Limb (tissue), 2 donors: ENCODE results near the gene ERFE.

ENCODE experiments used
- DNase-seq, 2 donors: peaks; one replicate each; pipeline ENCODE4 v3.0.0-alpha.2; 2016; ENCODE audit errors: extremely low spot score in 2 of 2

Gene ERFE

DNA sequence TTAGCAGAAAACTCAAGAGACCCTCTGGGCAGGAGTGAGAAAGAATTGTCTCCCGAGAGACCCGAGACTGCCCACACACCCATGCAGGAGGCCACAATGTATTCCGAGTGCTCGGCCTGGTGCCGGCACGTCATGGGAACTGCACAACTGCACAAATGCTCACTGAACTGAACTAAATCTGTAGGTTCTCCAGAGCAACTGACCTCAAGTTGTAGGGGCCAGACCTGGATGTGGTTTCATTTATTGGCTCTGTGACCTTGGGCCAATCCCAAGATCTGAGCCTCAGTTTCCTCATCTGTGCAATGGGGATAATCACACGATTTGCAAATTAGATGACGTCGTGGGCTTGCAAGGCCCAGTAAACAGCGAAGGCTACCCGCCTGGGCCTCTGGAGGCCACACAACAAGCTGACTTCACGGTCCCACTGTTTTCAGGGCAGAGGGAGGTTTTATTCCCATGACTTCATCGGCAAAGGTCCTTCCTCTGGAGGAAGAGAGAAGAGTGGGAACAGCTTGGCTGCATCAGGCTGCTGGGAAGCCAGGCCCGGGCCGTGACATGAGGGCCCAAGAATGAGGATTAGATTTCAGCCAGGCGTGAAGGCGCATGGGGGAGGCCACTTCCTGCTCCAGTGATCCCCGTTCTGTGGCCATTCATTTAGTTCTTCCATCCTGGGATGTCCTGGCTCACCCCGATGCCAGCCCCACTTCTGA lies 3.6 kb upstream of the ERFE start:
- DNase-seq, result peak; percentile 44 to 51

DNA sequence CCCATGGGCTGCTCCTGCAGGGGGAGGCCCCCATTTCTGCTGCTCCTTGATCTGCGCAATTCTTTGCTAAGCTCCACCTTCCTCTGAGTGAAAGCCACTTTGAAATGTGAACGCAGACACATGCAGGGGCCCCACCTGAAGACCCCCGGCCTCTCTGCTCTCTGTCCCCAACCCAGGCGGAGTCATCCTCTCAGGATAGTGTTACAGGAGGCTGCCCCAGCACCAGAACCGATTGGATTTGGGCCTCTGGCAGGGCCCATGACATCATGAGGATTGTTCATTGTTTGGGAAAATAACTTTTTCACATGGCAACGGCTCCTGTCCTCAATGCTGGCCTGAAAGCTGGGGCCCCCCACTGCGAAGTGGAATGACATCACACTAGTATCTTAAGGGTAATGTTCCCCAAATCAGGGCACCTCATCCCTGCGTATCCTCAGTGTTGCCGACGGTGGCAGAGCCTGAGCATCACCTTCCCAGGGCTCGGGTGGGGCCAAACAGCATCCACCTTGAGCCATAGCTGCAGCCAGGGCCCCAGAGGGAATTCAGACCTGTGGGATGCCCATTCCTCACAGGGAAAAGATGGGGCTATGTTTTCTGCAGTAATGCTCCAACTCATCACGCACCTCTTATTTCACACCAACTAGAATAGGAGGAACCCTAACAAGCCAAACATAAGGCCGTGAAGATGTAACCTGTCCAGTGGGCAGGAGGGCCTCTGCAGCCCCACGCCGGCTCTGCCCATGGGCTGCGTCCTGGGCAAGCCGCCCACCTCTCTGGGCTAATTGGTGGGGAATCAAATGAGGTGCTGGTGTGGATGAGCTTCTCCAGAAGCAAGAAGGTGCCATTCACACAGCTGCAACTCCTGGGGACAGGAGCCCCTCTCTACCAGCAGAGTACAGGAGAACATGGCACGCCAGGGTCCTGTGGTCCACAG lies 2.7 kb upstream of the ERFE start:
- no peak for DNase-seq

DNA sequence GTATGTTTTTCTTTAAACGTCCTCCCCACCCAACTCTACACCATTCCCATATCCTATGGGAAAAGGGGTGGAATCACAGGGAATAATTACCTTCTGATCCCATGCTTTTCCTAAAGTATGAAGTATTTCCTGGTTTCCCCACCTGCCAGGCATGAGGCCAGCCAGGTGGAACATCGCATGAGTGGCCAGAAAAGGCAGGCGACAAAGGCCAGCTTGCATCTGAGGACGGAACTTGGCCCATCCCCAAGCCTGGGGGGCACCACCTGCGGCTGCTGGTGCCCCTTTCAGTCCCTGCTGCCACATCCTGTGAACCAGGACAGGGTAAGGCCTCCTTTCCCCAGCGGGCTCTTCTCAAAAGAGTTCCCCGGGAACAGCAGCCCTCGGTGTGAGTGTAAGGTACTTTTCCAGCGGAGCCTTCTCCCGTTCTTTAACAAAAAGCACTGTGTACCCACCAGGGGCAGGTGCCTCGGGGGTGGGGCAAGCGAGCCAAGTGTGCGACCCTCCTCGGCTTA lies 1.2 kb upstream of the ERFE start:
- DNase-seq, result no peak

DNA sequence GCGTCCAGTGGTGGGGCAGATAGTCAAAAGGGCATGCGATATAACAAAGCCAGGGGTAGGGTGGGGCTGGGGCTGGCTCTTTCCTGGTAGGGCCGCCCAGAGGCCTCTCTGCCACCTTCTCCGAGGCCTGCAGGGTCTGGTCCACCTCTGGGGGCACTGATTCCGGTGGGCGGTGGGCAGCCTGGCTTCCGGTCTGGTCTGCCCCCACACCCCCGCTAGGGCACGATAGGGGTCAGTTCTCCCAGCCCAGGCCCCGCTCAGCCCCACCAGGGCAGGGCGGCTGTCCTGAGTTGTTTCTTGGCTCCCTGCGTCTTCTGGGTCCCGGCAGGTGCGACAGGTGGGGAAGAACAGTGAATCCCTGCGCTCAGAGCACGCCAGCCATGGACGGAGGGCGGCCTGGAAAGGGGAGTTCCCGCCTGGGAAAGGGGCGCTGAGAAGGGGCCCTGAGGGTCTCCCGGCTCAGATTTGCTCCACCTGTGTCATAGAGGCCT lies 707 bp upstream of the ERFE start:
- peak in 1 of 2 donors; percentile 31 for DNase-seq

DNA sequence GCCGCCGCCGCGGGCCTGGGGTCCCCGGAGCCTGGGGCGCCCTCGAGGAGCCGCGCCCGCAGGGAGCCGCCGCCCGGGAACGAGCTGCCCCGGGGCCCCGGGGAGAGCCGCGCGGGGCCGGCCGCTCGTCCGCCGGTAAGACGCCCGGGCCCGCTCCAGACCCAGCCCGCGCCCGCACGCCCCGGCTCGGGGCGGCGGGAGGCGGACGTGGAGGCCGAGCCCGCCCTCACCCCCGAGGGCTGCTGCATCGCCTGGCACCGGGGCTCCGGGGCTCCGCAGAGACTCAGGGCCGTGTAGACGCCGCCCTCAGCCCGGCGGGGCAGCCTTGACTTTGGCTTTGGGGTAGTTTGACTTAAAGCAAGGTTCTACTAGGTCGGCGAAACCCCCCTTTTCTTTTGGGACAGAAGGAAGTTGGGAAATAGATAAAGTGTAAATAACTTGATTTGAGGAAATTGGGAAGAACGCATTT lies 335 bp downstream of the ERFE start:
- peak in 1 of 2 donors; percentile 45 for DNase-seq

DNA sequence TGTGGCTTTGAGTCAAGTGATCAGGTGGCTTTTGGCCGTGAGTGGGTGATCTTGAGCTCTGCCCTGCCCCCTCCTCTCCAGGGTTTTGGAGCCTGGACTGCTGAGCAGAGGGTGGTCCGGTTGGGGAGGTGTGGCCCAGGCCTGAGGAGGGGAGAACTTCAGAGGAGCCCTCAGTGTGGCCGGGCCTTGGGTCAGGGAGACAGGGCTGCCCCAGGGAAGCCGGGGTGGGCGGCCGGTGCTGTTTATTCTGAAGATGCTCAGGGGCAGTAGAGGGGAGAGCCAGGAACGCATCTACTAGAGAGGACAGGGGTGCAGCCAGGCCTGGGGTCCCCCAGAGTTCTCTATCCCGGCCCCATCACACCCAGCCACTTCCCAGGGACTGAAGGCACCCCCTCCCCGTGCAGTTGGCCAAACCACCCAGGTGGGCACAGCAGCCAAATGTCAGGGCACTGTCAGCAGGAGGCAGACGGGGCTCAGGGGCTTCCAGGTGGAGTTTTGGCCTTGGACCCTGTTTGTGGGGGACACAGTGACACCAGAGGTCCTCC lies 963 bp downstream of the ERFE start:
- peak in 1 of 2 donors; percentile 30 for DNase-seq

DNA sequence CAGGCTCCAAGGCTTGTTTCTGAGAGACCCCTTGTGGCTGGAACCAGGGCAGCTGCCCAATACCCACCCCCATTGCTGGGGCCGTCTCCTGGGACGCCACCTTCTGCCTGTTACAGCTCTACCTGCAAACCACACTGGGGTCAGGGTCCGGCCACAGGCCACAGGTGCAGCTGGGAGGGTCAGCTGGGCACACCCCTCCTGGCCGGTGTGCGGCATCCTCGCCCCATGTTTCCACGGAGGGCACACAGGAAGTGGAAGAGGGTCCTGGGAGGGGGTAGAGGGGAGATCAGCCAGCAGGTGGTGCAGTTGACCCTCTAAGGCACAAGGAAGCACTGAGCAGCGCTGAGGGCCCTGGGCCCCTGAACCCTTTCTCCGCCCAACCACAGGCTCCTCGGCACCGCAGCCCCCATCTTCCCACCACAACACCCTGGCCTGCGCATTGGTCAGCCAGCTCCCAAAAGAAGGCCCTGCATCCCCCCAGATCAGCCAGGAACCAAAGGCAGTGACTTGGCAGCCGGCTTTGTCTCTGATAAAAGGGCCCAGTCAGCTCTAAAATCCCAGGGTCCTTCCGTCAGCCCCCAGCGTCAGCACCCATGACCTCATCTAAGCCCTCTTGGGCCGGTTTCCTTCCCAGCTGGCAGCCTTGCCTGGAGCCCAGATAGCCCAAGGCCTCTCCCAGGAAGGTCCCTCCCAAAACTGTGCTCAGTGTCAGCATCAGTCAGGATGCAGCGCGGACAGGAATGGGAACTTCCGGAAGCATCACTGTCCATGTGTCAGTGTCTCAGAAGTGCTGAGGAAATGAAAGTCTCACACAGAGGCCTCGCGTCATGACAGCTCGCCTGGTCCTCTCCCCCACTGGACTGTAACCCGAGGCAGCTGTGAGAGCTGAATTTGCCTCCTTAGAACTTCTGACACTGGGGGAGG lies 1.7 kb downstream of the ERFE start:
- peak in 1 of 2 donors; percentile 45 for DNase-seq

DNA sequence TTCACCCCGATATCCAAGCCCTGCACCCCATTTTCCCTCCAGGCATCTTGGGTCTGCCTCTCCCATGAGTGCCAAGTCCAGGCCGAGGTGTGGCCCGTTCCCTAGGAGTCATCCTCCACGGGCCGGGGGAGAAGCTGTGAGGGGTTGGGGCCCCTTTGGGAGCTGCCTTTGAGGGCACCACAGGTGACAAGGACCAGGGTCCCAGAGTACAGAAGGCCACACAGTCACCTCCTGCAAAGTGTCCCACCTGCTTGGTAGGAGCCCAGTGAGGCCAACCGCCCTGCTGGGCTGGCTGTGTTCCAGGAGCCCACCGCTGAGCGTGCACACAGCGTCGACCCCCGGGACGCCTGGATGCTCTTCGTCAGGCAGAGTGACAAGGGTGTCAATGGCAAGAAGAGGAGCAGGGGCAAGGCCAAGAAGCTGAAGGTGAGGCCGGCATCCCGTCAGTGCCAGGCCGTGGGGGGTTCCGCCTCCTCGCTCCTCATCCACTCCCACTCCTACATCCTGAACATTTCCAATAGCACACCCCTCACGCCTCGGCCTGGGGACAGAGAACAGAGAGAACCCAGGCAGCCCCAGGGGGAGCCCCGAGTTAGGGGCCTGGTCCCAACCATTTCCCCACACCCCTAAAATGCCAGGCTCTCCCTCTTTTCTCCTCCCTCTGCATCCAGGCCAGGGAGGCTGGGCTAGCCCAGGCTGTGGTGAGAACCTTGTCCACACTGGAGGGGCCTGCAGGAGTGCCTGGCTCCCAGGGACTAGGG lies 2.7 kb downstream of the ERFE start:
- DNase-seq, result peak in 1 of 2 donors; percentile 27

DNA sequence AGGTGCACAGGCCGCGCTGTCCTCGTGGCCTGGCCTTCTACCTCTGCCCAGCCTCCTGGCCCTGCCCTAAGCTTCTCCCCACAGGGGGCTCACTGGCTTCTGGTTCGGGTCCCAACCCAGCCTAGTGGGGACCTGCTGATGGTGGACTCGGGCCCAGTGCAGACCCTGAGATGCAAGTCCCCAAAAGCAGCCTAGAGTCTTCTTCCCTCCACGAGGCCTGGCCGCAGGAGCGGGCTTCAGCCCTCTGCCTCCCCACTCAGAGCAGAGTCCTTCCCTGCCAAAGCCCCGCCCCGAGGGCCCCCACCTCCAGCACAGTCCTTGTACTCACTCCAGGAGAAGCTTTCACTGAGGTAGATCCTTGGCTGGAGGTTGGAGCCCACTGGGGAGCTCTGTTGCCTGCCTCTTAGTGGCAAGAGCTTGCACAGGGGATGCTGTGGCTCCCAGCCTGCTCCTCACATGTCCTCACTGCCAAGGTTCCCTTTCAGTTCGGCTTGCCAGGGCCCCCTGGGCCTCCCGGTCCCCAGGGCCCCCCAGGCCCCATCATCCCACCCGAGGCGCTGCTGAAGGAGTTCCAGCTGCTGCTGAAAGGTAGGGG lies 3.6 kb downstream of the ERFE start:
- DNase-seq, result peak in 1 of 2 donors; percentile 30

DNA sequence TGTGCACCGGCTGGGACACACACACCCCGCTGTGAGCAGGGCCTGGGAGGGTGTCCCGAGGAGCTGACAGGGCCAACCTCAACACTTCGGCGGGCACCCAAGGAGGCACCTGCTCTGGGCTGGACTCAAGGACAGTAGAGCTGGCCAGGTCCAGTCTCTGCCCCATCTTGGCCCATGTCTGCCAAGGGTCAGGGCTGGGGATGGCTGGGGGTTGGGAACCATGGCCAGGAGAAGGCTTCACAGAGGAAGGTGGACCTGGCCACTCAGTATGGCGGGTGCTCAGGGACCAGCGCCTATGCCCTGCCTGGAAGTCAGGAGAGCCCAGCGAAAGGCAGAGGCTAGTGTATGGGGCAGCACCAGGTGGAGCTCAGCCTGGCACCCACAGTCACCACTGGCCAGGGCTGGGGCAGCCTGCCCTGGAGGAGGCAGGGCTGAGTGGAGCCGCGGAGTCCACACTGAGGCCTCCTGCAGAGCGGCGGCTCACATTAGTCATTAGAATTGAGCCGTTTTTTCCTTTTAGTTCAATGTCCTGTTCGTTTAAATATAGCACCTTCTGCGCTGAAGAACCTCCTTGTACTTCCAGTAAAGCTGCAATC lies 4.2 kb downstream of the ERFE start:
- DNase-seq, result peak in 1 of 2 donors; percentile 29

DNA sequence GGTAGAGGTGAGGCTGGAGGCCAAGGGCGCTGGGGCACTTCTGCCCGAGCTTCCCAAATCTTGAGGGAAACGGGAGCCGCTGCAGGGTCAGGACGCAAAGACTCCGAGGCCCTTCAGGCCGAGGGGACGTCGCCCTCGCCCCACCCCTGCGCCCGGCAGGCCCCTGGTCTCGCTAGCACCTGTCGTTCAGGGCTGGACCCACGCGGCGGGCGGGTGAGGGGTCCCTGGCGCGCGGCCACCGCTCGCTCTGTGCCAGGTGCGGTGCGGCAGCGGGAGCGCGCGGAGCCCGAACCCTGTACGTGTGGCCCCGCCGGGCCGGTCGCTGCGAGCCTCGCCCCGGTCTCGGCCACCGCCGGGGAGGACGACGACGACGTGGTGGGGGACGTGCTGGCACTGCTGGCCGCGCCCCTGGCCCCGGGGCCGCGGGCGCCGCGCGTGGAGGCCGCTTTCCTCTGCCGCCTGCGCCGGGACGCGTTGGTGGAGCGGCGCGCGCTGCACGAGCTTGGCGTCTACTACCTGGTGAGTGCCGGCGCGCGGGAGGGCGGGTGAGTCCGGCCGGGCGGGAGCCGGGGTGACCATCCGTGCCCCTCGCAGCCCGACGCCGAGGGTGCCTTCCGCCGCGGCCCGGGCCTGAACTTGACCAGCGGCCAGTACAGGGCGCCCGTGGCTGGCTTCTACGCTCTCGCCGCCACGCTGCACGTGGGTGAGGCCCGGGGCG lies 4.9 kb downstream of the ERFE start:
- peak in 1 of 2 donors; percentile 51 for DNase-seq

DNA sequence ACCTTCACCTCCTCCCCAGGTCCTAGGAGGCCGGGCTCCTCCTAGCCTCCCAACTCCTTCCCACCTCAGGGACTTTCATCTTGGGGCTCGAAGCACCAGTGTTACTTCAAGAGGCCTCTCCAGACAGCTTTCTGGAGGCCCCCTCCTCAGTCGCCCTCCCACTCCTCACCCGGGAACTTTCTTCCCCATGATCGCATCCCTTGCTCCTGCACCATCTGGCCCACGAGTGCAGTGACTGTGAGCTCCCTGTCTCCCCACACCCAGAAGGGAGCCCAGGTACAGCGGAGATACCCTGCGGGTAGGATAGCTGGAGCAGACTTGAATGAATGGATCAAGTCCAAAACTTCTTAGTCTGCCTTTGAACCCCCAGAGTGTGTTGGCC lies 6.1 kb downstream of the ERFE start:
- DNase-seq, result no peak

DNA sequence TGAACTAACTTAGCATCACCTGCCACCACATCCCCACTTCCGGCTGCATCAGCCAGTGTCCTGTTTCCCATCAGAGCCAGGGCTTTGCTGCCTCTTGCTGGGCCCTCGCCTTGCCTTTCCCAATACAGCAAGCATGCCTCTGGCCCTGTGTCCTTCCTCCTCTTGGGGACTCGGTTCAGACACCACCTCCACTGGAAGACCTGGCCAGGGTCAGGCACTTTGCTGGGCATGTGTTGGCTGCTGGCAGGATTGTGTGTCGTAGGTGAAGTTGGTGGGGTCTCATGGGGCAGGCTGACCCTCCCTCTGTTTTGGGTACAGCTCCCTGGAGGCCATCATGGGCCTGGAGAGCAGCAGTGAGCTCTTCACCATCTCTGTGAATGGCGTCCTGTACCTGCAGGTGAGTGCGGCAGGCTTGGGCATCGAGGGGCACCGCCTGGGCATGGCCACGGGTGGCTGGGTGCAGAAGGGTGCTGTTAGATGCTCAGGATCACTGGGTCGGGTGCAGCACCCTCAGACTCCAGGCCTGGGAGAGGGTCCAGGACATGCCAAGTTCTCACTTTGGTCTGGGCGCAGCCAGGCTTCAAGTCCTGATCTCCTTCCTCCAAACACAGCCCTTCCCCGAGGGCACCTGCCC lies 6.6 kb downstream of the ERFE start:
- no peak for DNase-seq

DNA sequence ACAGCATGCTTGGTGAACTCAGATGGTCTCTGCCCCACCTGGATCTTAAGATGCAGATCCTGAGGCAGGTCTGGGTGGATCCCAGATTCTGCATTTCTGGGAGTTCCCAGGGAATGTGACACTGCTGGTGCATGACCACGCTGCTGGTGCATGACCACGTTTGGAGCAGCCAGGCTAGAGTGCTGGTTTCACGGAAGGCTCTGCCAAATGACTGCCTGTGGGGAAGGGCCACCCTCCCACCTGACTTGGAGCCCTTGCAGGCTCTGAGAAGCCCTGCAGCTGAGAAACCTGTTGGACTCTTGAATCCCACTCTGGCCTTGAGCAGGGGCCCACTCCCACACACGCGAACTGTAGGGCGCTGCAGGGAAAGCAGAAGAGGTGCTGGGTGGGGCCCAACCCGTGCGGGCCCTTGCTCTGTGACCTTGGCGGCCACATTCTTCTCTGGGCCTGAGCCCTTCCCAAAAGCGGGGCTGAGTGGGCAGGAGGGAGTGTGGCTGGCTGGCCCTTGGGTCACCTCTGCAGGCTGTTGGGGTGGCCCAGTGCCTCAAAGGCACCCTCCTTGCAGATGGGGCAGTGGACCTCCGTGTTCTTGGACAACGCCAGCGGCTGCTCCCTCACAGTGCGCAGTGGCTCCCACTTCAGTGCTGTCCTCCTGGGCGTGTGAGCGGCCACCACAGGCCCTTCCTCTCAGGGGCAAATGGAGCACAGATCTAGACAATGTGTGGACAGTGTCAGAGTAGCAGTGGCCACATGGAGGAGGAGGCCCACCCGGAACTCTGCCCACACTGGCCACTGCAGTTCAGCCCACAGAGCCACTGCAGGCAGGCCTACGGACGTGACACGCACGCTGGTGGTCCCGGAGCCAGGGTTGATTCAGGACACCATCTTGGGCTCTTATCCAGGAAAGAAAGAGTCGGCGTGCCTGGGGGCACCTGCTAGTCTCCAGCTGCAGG lies 7.9 kb downstream of the ERFE start:
- peak in 1 of 2 donors; percentile 33 for DNase-seq

DNA sequence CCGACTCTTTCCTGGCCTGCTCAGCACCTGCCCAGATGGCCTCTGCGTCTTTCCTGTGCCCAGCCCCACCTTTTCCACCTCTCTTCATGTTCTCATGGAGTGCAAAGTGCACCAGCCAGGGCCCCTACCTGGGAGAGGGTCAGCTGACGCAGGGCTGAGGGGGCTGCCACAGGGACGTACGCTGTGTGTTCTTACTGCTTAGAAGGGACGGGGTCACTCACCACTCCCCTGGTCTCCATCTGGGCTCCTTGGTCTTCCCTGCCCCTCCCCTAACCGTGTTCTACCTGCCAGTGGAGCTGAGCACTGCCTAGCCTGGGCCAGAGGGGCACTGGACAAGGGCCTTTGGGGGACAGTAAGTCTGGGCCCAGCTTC lies 8.6 kb downstream of the ERFE start:
- DNase-seq, result peak in 1 of 2 donors; percentile 27

DNA sequence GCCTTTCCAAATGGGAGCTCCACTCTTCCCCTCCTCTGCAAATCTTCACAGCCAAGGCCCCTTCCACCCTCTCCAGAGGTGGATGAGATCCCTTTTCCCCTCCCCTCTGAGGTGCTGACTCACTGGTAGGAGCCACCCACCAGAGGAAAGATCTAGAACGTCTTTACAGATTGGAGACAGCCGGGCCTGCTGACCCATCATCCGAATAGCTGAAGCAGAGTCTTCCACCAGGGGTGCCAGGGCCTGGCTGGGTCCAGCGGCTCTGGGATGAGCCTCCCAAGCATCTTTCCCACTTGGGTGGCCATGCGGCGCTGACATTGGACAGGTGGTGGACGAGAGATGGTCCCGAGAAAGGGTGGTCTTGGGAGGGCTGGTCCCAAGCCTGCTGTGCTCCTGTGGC lies 9.0 kb downstream of the ERFE start:
- DNase-seq, result peak in 1 of 2 donors; percentile 25
